Measurements from ENCODE around the gene ZNF346.

ZNF346 gene

DNA sequence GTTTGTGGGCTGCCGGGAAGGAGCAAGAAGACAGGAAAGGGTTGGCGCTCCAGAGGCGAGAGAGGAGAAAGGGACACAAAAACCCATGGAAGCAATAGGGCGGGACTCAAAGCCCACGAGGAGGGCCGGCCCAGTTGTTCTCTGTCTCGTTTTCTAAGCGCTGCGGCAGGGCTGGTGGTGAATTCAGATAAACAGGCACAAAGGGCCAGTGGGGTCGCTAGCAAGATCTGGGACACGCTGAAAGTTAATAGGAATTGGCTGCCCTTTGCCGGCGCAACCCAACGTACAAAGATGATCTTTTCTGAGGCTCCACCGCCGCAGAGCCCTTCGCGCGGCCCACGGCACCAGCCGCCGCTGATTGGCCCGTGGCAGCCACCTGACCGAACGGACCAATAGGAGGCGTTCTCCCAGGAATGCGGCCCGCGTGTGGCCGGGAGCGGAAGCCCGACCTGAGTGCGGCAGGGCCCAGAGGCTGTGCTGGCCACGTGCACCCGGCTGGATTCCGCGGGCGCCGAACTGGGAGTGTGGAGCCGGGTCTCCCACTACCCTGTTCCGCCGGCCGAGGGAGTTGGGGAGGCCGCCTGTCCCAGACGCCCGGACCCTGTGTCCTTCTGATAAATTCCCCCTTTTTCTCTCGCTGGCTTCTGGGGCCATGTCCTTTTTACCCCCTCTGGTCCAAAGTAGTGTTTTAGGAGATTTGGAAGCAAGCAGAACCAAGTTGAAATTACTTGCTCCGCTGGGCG, 94.3 kb downstream of the ZNF346 start:
- DNase-seq (ENCODE audit: low read depth in 1 of 2, low spot score in 1 of 2): peak; percentile 55 to 71

DNA sequence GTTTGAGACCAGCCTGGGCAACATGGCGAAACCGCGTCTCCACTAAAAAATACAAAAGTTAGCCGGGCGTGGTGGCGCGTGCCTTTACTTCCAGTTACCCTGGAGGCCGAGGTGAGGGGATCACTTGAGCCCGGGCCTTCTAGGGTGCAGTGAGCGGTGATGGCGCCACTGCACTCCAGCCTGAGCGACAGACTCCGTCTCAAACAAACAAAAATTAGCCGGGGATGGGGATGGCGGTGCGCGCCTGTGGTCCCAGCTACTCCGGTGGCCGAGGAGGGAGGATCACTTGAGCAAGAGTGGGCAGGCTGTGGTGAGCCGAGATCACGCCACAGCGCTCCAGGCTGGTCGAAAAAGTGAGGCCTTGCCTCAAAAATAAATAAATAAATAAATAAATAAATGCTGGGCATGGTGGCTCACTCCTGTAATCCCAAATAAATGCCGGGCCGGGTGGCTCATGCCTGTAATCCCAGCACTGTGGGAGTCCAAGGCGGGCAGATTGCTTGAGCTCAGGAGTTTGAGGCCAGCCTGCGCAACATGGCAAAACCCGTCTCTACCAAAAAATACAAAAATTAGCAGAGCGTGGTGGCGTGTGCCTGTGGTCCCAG, 95.0 kb downstream of the ZNF346 start:
- DNase-seq (ENCODE audit: low read depth in 1 of 2, low spot score in 1 of 2): no peak

DNA sequence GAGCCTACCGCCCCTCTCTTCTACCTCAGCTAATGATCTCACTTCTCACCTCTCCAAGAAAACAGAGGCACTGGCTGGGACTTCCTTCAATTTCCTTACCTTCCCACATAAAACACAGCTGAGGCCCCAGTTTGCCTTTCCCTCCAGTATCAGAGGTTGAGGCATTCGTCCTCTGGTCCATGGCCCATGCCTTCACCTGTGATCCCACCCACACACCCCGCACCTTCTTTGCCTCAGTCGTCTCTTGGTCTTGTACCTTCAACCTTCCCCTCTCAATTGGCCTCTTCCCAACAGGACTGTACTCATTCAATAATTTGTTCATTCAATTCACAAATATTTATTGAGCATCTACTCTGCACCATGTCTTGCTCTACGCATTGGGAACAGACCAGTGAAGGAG, 100.1 kb downstream of the ZNF346 start:
- no peak for DNase-seq (ENCODE audit: low read depth in 1 of 2, low spot score in 1 of 2)

DNA sequence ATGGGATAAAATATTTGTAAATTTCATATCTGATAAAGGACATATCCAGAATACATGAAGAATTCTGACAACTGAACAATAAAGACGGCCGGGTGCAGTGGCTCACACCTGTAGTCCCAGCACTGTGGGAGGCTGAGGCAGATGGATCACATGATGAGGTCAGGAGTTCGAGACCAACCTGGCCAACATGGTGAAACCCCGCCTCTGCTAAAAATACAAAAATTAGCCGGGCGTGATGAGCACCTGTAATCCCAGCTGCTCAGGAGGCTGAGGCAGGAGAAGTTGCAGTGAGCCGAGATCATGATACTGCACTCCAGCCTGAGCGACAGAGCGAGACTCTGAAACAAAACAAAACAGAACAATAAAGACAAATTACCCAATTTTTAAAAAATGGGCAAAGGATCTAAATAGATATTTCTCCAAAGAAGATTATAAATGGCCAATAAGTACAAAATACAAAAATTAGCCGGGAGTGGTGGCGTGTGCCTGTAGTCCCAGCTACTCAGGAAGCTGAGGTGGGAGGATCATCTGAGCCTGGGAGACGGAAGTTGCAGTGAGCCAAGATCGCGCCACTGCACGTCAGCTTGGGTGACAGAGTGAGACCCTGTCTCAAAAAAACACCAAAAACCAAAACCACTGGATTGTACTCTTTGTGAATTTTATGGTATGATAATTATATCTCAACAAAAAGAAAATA, 101.4 kb downstream of the ZNF346 start:
- no peak for DNase-seq (ENCODE audit: low read depth in 1 of 2, low spot score in 1 of 2)

DNA sequence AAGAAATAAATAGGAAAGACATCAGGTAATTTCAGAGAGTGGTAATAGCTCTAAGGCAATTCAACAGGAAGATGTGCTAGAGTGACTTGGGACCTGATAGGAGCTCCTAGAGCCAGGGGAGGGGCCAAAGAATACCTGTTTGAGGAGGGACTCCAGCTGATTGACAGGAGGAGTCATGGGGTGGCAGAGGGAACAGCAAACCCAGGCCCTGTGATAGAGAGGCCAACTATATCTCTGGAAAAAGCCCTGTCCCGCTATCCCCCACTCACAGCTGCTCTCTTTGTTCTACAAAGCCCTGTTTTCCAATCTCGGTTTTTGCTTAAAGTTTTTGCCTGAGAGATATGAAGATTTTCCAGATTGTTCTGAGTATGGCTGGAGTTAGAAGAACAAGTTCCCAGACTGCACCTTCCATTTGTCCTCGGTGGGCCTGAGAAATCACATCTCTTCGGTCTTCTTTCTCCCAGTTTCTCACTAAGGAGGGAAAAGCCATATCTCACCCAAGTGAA, 102.0 kb downstream of the ZNF346 start:
- DNase-seq (ENCODE audit: low read depth in 1 of 2, low spot score in 1 of 2): no peak

DNA sequence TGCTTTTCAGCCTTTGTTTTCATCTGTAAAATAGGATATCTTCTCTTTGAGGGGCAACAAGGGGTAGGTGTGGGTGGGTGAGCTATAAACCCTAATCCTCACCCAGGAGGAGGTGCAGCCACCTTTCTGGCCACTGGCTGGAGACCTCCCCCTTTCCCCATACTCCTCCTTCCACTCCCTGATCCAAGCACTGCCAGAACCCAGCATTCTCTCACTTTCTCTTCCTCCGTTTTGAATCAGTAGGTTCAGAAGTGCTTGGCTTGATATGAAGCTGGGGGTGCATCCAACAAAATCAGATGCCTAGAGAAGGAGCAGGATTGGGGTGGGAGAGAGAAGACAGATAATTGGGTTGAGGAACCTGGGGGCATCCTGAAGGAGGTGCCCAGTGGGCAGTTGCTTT, 104.3 kb downstream of the ZNF346 start:
- no peak for DNase-seq (ENCODE audit: low read depth in 1 of 2, low spot score in 1 of 2)

DNA sequence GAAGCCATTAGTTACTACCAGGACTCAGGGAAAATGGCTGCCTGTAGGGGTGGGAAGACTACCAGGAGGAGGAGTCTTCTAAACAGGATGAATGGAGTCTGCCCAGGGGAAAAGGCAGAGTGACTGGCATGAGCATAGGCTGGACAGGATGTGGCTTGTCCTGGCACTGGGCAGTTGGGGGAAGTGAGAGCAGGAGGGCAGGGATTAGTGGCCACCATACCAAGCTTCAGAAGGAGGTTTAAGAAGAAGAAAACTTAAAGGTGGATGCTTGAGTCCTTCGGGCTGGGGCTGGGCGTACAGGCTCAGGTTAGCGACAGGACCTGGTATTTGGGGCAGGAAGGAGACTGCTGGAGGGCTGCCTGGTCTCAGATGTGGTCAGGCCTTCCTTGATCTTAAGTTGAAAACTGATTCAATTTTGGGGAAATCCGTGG, 106.1 kb downstream of the ZNF346 start:
- DNase-seq (ENCODE audit: low read depth in 1 of 2, low spot score in 1 of 2): no peak

DNA sequence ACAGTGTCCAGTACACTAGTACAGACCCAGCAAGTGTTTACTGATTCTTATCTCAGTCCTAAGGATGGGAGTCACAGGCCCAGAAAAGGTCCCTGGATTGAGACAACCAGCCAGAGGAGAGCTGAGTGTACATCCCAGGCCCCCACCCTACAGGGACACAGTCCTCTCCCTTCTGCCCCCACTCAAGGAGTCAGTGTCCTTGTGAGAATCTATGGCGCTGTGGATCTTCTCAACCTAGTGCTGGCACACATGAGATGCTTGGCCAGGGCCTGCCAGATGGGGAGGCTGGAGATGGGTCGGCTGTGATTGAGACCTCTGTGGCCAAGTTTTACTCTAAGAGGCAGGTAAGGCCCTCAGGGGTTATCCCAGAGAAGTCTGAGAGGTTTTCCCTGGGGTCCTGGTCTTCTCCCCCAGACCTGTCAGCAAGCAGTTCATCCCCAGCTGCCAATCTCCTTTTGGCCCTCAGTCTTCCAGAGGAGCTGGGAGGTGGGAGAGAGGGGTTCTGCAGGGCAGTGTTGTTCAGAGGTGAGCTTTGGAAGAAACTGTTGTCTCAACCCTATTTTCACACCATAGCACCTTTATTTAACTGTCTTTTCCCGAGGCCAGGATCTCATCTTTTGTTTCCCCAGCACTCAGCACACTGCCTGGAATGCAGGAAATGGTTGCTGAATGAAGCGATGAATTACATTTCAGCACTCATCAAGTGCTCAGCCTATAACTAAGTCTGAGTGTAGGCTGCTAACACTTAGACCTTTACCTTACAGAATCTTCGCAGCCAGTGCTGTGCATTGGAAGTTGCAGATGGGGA, 107.9 kb downstream of the ZNF346 start:
- DNase-seq (ENCODE audit: low read depth in 1 of 2, low spot score in 1 of 2): no peak
